Mucosa of descending colon (tissue), 3 donors: ENCODE data around the gene FNDC3B. TPM values are rescaled to one million over a fixed set of nuclear protein-coding genes. Genes with fewer than 3 reads are reported as not detected.

Experiments used
- ATAC-seq: fragments of 200-7000 bp; cut with Tn5 transposase; one replicate; pipeline ENCODE4 v1.9.1; 2020; ENCODE audit warnings: mild to moderate bottlenecking, moderate library complexity
- DNase-seq, 3 donors: peaks; one replicate each; pipeline ENCODE4 v3.0.0-alpha.2; 2020
- H3K36me3 ChIP-seq: fragments of 200-600 bp; one replicate; pipeline ENCODE4 v1.8.0; 2021; ENCODE audit warnings: low read depth, mild to moderate bottlenecking
- H3K4me1 ChIP-seq: fragments of 200-600 bp; one replicate; pipeline ENCODE4 v1.8.0; 2021; ENCODE audit warnings: low read depth, mild to moderate bottlenecking
- H3K4me3 ChIP-seq: fragments of 200-600 bp; one replicate; pipeline ENCODE4 v1.8.0; 2021; ENCODE audit warnings: mild to moderate bottlenecking
- H3K9me3 ChIP-seq: fragments of 200-600 bp; one replicate; pipeline ENCODE4 v1.8.0; 2021; ENCODE audit warnings: mild to moderate bottlenecking
- intact Hi-C, 2 donors: fragments of 100-400 bp; cut with DNase I in 1 of 2; cut with micrococcal nuclease in 1 of 2; formaldehyde crosslinking; loops; one replicate each; pipeline versions ENCODE4 v1.11.0 to v1.11.1; 2022; cut with DNase I, micrococcal nuclease
- total RNA-seq, 3 donors: library from RNA; stranded (reverse); fragmentation: NEBNext Ultra II Directional in 2 of 3; extraction: Animal tissue kit (Norgen Biotek cat#: 25700) in 2 of 3; gene quantifications; one replicate each; pipeline versions ENCODE4 v1.2.1 to v1.2.4, GENCODE V29; 2021 to 2023
- TF ChIP-seq, protein P1 (sequence below): fragments of 200-600 bp; IDR thresholded peaks from one replicate; pipeline ENCODE4 v1.8.0; 2022; ENCODE audit warnings: antibody characterized with exemption, mild to moderate bottlenecking
- donor health status: DM: no; HTN: no; CAD: no; lungs with moderate emphysema.
- donor health status: DM: no; HTN: no; CAD: no.
- donor health status: DM: no; HTN: yes; CAD: no.

FNDC3B gene
- total RNA-seq, 3 donors from 2014 or later: 107 to 132 (median 126) TPM

DNA sequence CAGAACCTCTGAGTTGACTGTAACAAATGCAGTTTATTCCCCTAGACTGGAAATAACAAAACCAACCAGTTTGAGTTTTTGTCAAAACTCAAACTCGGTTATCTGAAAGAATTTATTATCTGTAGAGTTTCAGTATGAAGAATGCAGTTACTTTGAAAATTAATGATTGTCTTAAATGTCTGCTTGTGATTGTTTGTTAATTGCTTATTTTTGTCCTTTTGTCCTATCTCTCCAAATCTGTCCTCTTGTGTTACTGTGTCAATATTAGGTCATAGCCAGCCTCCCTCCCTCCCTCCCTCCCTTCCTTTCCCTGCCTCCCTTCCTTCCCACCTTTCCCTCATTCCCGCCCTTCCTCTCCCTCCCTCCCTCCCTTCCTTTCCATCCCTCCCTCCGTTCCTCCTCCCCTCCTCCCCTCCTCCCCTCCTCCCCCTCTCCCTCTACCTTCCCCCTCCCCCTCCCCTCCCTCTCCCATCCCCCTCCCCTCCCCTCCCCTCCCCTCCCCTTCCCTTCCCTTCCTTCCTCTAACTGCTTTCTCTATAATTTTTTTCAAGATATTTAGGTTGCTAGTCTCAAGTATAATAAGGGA is 153.5 kb downstream of the FNDC3B start:
- no peaks in the 10 kb centered on the region for H3K36me3 ChIP-seq
- DNase-seq: no peak
- H3K4me3 ChIP-seq: no peak overlapping the region
- no peaks in the 10 kb centered on the region for H3K4me1 ChIP-seq
- ATAC-seq: no peak
- H3K9me3 ChIP-seq: no peaks in the 10 kb centered on the region
- TF ChIP-seq, protein P1, sequence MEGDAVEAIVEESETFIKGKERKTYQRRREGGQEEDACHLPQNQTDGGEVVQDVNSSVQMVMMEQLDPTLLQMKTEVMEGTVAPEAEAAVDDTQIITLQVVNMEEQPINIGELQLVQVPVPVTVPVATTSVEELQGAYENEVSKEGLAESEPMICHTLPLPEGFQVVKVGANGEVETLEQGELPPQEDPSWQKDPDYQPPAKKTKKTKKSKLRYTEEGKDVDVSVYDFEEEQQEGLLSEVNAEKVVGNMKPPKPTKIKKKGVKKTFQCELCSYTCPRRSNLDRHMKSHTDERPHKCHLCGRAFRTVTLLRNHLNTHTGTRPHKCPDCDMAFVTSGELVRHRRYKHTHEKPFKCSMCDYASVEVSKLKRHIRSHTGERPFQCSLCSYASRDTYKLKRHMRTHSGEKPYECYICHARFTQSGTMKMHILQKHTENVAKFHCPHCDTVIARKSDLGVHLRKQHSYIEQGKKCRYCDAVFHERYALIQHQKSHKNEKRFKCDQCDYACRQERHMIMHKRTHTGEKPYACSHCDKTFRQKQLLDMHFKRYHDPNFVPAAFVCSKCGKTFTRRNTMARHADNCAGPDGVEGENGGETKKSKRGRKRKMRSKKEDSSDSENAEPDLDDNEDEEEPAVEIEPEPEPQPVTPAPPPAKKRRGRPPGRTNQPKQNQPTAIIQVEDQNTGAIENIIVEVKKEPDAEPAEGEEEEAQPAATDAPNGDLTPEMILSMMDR: no peak
- intact Hi-C loops: no loop called here

- H3K36me3 ChIP-seq: no peaks in the 10 kb centered on the region
- intact Hi-C loops: no loop called here
- H3K4me1 ChIP-seq: no peaks in the 10 kb centered on the region
- TF ChIP-seq, protein P1: no peak
- ATAC-seq (no peak), DNase-seq (no peak)
- H3K4me3 ChIP-seq: no peak overlapping the region
- no peaks in the 10 kb centered on the region for H3K9me3 ChIP-seq
Measured at GRCh38 chr3:172193436-172193835, 154.1 kb downstream of the FNDC3B start.

- H3K4me1 ChIP-seq: no peaks in the 10 kb centered on the region
- peak; percentile 30 for ATAC-seq
- H3K36me3 ChIP-seq: no peaks in the 10 kb centered on the region
- intact Hi-C loops: no loop called here
- H3K4me3 ChIP-seq: no peak overlapping the region
- DNase-seq: no peak
- TF ChIP-seq, protein P1: no peak
- H3K9me3 ChIP-seq: no peaks in the 10 kb centered on the region
Measured at GRCh38 chr3:172194702-172195406, 155.5 kb downstream of the FNDC3B start.

- ATAC-seq: no peak
- intact Hi-C loops: no loop called here
- Histone ChIP-seq H3K36me3 (no peaks in the 10 kb centered on the region), H3K4me1 (no peaks in the 10 kb centered on the region), H3K4me3 (no peak overlapping the region), H3K9me3 (no peaks in the 10 kb centered on the region)
- TF ChIP-seq, protein P1: no peak
- no peak for DNase-seq
Measured at GRCh38 chr3:172195407-172195754, 156.0 kb downstream of the FNDC3B start.

DNA sequence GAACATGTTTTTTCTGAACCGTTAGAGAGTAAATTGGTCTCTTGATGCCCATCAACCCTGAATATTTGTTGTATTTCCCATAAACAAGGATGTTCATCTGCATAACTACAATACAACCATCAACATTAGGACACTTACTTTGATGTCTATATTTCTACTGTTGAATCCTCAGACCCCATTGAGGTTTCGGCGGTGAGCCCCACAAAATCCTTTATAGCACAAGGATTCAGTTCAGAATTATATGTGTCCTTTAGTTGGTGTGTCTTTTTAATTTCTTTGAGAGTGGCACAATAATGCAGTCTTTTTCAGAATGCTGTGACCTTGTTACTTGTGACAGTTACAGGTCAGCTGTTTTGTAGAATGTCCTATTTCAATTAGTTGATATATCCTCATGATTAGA is 158.0 kb downstream of the FNDC3B start:
- Histone ChIP-seq H3K4me1 (peaks cover under 1% of the 10 kb centered on the region), H3K9me3 (no peaks in the 10 kb centered on the region), H3K36me3 (no peaks in the 10 kb centered on the region), H3K4me3 (no peak overlapping the region)
- TF ChIP-seq, protein P1: no peak
- ATAC-seq: no peak
- intact Hi-C loops: no loop called here
- DNase-seq: no peak
